ENCODE data around the gene HK3. TPM values are rescaled to one million over a fixed set of nuclear protein-coding genes. Genes with fewer than 3 reads are reported as not detected.

HK3 gene
- total and polyA plus RNA-seq, 2 donors from 2014 or later, result 2.0 to 21.2 TPM

DNA sequence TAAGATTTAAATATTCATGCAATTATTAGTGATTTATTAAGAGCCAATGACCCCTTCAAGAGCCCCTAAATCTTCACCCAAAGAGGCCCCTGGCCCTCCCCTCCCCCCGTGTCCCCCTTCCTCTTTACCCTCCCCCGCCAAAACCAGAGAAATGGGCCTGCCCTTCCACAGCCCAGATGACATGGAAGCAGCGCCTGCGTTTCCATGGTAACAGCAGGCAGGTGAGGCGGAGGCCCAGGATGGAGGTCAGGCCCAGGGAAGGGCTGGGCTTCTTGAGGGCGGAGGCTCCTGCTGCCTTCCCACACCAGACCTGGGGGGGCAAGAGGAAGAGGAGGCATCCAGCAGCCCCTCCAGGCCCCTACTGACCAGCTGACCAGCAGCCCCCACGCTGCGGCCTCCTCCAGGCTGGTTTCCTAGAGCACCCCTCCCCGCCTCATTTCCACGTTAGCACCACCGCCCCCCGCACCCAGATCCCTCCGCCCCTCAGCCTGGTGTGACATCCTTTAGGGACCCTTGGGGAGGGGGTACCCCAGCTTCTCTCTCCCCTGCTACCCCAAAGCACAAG lies 51.3 kb downstream of the HK3 start:
- H3K9me3 ChIP-seq (ENCODE audit: control insufficient read depth in 2 of 3, insufficient read depth in 1 of 3, low read length in 3 of 3), result no peaks in the 10 kb centered on the region
- FAIRE-seq, result no peak
- no peaks in the 10 kb centered on the region for H3K27me3 ChIP-seq (ENCODE audit: control insufficient read depth, insufficient read depth, low read length)

GRCh38 chr5:176847148-176847547 lies 52.0 kb downstream of the HK3 start:
- Histone ChIP-seq H3K4me3 (ENCODE audit: low read length in 3 of 3) (no peak overlapping the region), H3K9ac (ENCODE audit: low read length in 3 of 3) (no peak overlapping the region), H3K27ac (ENCODE audit: low read depth in 2 of 2, low read length in 2 of 2) (no peak overlapping the region), H3K36me3 (ENCODE audit: control insufficient read depth in 2 of 3, insufficient read depth in 3 of 3, low read length in 3 of 3) (no peaks in the 10 kb centered on the region), H3K27me3 (ENCODE audit: control insufficient read depth, insufficient read depth, low read length) (no peaks in the 10 kb centered on the region), H3K4me1 (ENCODE audit: control insufficient read depth in 2 of 3, insufficient read depth in 2 of 3, low read depth in 1 of 3, low read length in 3 of 3) (no peaks in the 10 kb centered on the region), H3K9me3 (ENCODE audit: control insufficient read depth in 2 of 3, insufficient read depth in 1 of 3, low read length in 3 of 3) (no peaks in the 10 kb centered on the region)
- DNase-seq (no peak), FAIRE-seq (no peak)
- TF ChIP-seq, protein P1, sequence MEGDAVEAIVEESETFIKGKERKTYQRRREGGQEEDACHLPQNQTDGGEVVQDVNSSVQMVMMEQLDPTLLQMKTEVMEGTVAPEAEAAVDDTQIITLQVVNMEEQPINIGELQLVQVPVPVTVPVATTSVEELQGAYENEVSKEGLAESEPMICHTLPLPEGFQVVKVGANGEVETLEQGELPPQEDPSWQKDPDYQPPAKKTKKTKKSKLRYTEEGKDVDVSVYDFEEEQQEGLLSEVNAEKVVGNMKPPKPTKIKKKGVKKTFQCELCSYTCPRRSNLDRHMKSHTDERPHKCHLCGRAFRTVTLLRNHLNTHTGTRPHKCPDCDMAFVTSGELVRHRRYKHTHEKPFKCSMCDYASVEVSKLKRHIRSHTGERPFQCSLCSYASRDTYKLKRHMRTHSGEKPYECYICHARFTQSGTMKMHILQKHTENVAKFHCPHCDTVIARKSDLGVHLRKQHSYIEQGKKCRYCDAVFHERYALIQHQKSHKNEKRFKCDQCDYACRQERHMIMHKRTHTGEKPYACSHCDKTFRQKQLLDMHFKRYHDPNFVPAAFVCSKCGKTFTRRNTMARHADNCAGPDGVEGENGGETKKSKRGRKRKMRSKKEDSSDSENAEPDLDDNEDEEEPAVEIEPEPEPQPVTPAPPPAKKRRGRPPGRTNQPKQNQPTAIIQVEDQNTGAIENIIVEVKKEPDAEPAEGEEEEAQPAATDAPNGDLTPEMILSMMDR (IDR thresholded peaks at IDR 0.05; ENCODE audit: borderline replicate concordance, extremely low read depth, insufficient read depth), result no peak
- intact Hi-C loops (cut with DNase I), result no loop called here

More for the DNA sequence above, 51.3 kb downstream of the HK3 start:
- intact Hi-C loops (cut with DNase I), result no loop called here
- TF ChIP-seq, protein P1 (IDR thresholded peaks at IDR 0.05; ENCODE audit: borderline replicate concordance, extremely low read depth, insufficient read depth), result no peak
- H3K36me3 ChIP-seq (ENCODE audit: control insufficient read depth in 2 of 3, insufficient read depth in 3 of 3, low read length in 3 of 3), result no peaks in the 10 kb centered on the region
- H3K4me3 ChIP-seq (ENCODE audit: low read length in 3 of 3), result no peak overlapping the region
- no peak overlapping the region for H3K9ac ChIP-seq (ENCODE audit: low read length in 3 of 3)
- H3K4me1 ChIP-seq (ENCODE audit: control insufficient read depth in 2 of 3, insufficient read depth in 2 of 3, low read depth in 1 of 3, low read length in 3 of 3), result no peaks in the 10 kb centered on the region
- peak in 1 of 5 donors; percentile 42 for DNase-seq
- no peak overlapping the region for H3K27ac ChIP-seq (ENCODE audit: low read depth in 2 of 2, low read length in 2 of 2)

DNA sequence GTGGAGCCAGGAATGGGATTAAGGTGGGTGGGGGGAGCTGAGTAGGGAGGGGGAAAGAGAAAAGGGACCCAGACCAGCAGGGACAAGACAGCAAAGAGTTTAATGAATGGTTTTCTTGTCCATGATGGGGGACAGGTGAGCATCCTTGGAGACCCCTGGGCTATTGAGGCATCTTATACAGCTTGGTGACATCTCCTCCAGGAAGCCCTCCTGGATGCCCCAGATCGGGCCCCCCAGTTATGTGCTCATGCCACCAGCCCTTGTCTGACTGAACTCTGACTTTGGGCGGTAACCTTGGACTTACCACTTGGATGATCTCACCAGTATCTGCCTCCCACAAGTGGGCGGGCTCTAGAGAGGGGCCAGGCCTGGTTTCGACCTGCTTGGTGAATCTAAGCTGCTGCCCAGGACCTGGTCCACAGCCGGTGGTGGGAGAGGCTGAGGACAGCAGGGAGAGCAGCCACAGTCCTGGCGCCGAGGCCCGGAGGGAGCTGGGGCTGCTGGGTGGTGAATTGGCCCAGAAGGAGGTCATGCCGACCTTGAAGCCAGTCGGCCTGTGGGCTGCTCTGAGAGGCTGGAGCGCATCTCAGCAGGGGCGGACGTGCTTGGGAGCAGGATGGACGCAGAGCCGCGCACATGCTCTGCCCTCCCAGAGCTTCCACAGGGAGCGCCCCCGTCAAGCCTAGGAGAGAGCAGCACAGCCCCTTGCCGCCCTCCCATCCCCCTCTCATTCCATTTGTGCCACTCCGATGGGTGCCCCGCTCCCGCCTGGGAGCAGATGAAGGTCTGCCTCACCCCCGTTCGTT lies 52.6 kb downstream of the HK3 start:
- H3K9me3 ChIP-seq (ENCODE audit: control insufficient read depth in 2 of 3, insufficient read depth in 1 of 3, low read length in 3 of 3), result no peaks in the 10 kb centered on the region
- no peak overlapping the region for H3K9ac ChIP-seq (ENCODE audit: low read length in 3 of 3)
- no peaks in the 10 kb centered on the region for H3K4me1 ChIP-seq (ENCODE audit: control insufficient read depth in 2 of 3, insufficient read depth in 2 of 3, low read depth in 1 of 3, low read length in 3 of 3)
- no peaks in the 10 kb centered on the region for H3K27me3 ChIP-seq (ENCODE audit: control insufficient read depth, insufficient read depth, low read length)
- DNase-seq (peak in 2 of 5 donors; percentile 32 to 66), FAIRE-seq (no peak)
- TF ChIP-seq, protein P1 (IDR thresholded peaks at IDR 0.05; ENCODE audit: borderline replicate concordance, extremely low read depth, insufficient read depth), result no peak
- no peaks in the 10 kb centered on the region for H3K36me3 ChIP-seq (ENCODE audit: control insufficient read depth in 2 of 3, insufficient read depth in 3 of 3, low read length in 3 of 3)
- intact Hi-C loops (cut with DNase I), result no loop called here
- H3K4me3 ChIP-seq (ENCODE audit: low read length in 3 of 3), result no peak overlapping the region
- H3K27ac ChIP-seq (ENCODE audit: low read depth in 2 of 2, low read length in 2 of 2), result no peak overlapping the region

Measured in kidney (tissue), 14 donors.